ENCODE results near the gene PILRB.

DNA sequence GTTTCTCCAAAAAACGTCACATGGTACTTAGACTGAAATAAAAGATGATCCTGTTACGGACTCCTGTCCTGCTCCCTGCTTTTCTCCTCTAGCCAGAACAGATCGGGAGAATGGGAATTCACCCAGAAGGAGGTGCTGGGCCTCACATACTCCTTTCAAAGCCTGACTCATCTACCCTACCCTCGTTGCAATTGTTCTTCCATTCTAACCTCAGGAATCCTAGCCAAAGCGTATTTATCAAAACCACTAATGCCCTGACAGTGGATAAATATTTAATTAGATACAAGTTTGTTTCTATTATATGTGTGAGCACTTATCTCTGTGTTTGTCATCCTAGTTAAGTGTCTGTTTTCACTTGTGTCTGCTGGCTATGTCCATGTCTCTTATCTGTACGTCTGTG is 48.9 kb downstream of the PILRB start:
- TF ChIP-seq YY1 (IDR thresholded peaks at IDR 0.05; ENCODE audit: insufficient read depth, insufficient read length) (no peak), ZNF274 (IDR thresholded peaks at IDR 0.05; ENCODE audit: low read depth, low read length) (no peak), SUZ12 (IDR thresholded peaks at IDR 0.05; ENCODE audit: extremely low read depth, insufficient read depth, insufficient read length) (no peak)

Measured in NT2/D1 (cell line).